Measurements from ENCODE around the gene FLRT2. TPM values are rescaled to one million over a fixed set of nuclear protein-coding genes. Genes with fewer than 3 reads are reported as not detected.

Gene FLRT2
- total RNA-seq, 1 experiment from 2014 or later: 0.43 TPM

- ChIA-PET CTCF (no interaction called here), POLR2A (no interaction called here)
- peaks cover 25% of the 10 kb centered on the region for H3K4me1 ChIP-seq
- TF ChIP-seq, protein P1, sequence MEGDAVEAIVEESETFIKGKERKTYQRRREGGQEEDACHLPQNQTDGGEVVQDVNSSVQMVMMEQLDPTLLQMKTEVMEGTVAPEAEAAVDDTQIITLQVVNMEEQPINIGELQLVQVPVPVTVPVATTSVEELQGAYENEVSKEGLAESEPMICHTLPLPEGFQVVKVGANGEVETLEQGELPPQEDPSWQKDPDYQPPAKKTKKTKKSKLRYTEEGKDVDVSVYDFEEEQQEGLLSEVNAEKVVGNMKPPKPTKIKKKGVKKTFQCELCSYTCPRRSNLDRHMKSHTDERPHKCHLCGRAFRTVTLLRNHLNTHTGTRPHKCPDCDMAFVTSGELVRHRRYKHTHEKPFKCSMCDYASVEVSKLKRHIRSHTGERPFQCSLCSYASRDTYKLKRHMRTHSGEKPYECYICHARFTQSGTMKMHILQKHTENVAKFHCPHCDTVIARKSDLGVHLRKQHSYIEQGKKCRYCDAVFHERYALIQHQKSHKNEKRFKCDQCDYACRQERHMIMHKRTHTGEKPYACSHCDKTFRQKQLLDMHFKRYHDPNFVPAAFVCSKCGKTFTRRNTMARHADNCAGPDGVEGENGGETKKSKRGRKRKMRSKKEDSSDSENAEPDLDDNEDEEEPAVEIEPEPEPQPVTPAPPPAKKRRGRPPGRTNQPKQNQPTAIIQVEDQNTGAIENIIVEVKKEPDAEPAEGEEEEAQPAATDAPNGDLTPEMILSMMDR (IDR thresholded peaks at IDR 0.05; ENCODE audit: insufficient read depth in 1 of 2, low read depth in 1 of 2, low read length in 1 of 2, severe bottlenecking in 1 of 2, unreplicated experiment in 1 of 2): no peak
- no peak overlapping the region for H3K4me3 Mint-ChIP-seq (ENCODE audit: unreplicated experiment)
- no peaks in the 10 kb centered on the region for H3K36me3 Mint-ChIP-seq (ENCODE audit: insufficient read depth, unreplicated experiment)
- no peak overlapping the region for H3K4me3 ChIP-seq (ENCODE audit: low read depth, low read length)
- H3K4me1 Mint-ChIP-seq (ENCODE audit: low read depth, unreplicated experiment): no peaks in the 10 kb centered on the region
- H3K36me3 ChIP-seq (ENCODE audit: control insufficient read depth, insufficient read depth, low read length): no peaks in the 10 kb centered on the region
- H3K27me3 Mint-ChIP-seq (ENCODE audit: insufficient read depth, unreplicated experiment): no peaks in the 10 kb centered on the region
- intact Hi-C loops (cut with micrococcal nuclease; ENCODE audit: unreplicated experiment): no loop called here
- H3K9me3 ChIP-seq: no peaks in the 10 kb centered on the region
- H3K27me3 ChIP-seq (replicated peaks; ENCODE audit: control insufficient read depth, insufficient read depth, low read length): no peaks in the 10 kb centered on the region
- no TSS peak for BruUV-seq (replicated peaks)
- H3K27ac Mint-ChIP-seq (ENCODE audit: unreplicated experiment): no peak overlapping the region
- no peak for DNase-seq
- peaks cover 10% of the 10 kb centered on the region for H3K9me3 Mint-ChIP-seq (ENCODE audit: unreplicated experiment)
These were observed 91.0 kb downstream of the FLRT2 start for GRCh38 chr14:85620947-85621346.

- no TSS peak for BruUV-seq (replicated peaks)
- TF ChIP-seq, protein P1 (IDR thresholded peaks at IDR 0.05; ENCODE audit: insufficient read depth in 1 of 2, low read depth in 1 of 2, low read length in 1 of 2, severe bottlenecking in 1 of 2, unreplicated experiment in 1 of 2): no peak
- no peaks in the 10 kb centered on the region for H3K27me3 ChIP-seq (replicated peaks; ENCODE audit: control insufficient read depth, insufficient read depth, low read length)
- Mint-ChIP-seq H3K4me3 (ENCODE audit: unreplicated experiment) (no peak overlapping the region), H3K4me1 (ENCODE audit: low read depth, unreplicated experiment) (no peaks in the 10 kb centered on the region), H3K36me3 (ENCODE audit: insufficient read depth, unreplicated experiment) (no peaks in the 10 kb centered on the region), H3K27ac (ENCODE audit: unreplicated experiment) (no peak overlapping the region), H3K27me3 (ENCODE audit: insufficient read depth, unreplicated experiment) (no peaks in the 10 kb centered on the region), H3K9me3 (ENCODE audit: unreplicated experiment) (peaks cover 10% of the 10 kb centered on the region)
- no peaks in the 10 kb centered on the region for H3K36me3 ChIP-seq (ENCODE audit: control insufficient read depth, insufficient read depth, low read length)
- peak; percentile 35 to 44 for DNase-seq
- POLR2A ChIA-PET: no interaction called here
- intact Hi-C loops (cut with micrococcal nuclease; ENCODE audit: unreplicated experiment): no loop called here
- no peak overlapping the region for H3K4me3 ChIP-seq (ENCODE audit: low read depth, low read length)
- no peaks in the 10 kb centered on the region for H3K9me3 ChIP-seq
- peaks cover 15% of the 10 kb centered on the region for H3K4me1 ChIP-seq
- CTCF ChIA-PET: no interaction called here
These were observed 92.2 kb downstream of the FLRT2 start for GRCh38 chr14:85622106-85622505.

GRCh38 chr14:85622986-85623685 is 93.2 kb downstream of the FLRT2 start:
- BruUV-seq (replicated peaks): no TSS peak
- intact Hi-C loops (cut with micrococcal nuclease; ENCODE audit: unreplicated experiment): no loop called here
- no peaks in the 10 kb centered on the region for H3K9me3 ChIP-seq
- Mint-ChIP-seq H3K27me3 (ENCODE audit: insufficient read depth, unreplicated experiment) (no peaks in the 10 kb centered on the region), H3K36me3 (ENCODE audit: insufficient read depth, unreplicated experiment) (no peaks in the 10 kb centered on the region), H3K9me3 (ENCODE audit: unreplicated experiment) (peaks cover 10% of the 10 kb centered on the region), H3K4me3 (ENCODE audit: unreplicated experiment) (no peak overlapping the region), H3K27ac (ENCODE audit: unreplicated experiment) (no peak overlapping the region), H3K4me1 (ENCODE audit: low read depth, unreplicated experiment) (no peaks in the 10 kb centered on the region)
- no peak for DNase-seq
- no peaks in the 10 kb centered on the region for H3K27me3 ChIP-seq (replicated peaks; ENCODE audit: control insufficient read depth, insufficient read depth, low read length)
- ChIA-PET POLR2A (no interaction called here), CTCF (no interaction called here)
- H3K4me3 ChIP-seq (ENCODE audit: low read depth, low read length): no peak overlapping the region
- TF ChIP-seq, protein P1 (IDR thresholded peaks at IDR 0.05; ENCODE audit: insufficient read depth in 1 of 2, low read depth in 1 of 2, low read length in 1 of 2, severe bottlenecking in 1 of 2, unreplicated experiment in 1 of 2): no peak
- no peaks in the 10 kb centered on the region for H3K36me3 ChIP-seq (ENCODE audit: control insufficient read depth, insufficient read depth, low read length)
- H3K4me1 ChIP-seq: peaks cover 7% of the 10 kb centered on the region; the same call in 1 of the 2 replicates

All from Caco-2 (cell line).